Calu3 (cell line): ENCODE results near the gene IL17RD. TPM values are rescaled to one million over a fixed set of nuclear protein-coding genes. Genes with fewer than 3 reads are reported as not detected.

ENCODE experiments used
- BruUV-seq: library from RNA; stranded (reverse); fragments of 400-500 nt; replicated peaks from 2 replicates; lab custom pipeline; 2021; lab: Mats Ljungman, UMichigan
- CTCF ChIA-PET: fragments of 300-600 bp; sonication (Branson Sonifier 250); formaldehyde crosslinking; loops from one replicate; lab custom pipeline; 2022; ENCODE audit warnings: antibody characterized with exemption; lab: Charles Lee
- DNase-seq: peaks from one replicate; pipeline ENCODE4 v3.0.0; 2022
- H3K27ac Mint-ChIP-seq: one replicate; pipeline ENCODE4 v1.8.0; 2022; ENCODE audit warnings: mixed read lengths; ENCODE audit not compliant: unreplicated experiment
- H3K27me3 Mint-ChIP-seq: one replicate; pipeline ENCODE4 v1.8.0; 2022; ENCODE audit warnings: mixed read lengths; ENCODE audit not compliant: unreplicated experiment
- H3K36me3 Mint-ChIP-seq: one replicate; pipeline ENCODE4 v1.8.0; 2022; ENCODE audit warnings: mild to moderate bottlenecking, moderate library complexity, mixed read lengths; ENCODE audit not compliant: insufficient read depth, unreplicated experiment
- H3K4me1 Mint-ChIP-seq: one replicate; pipeline ENCODE4 v1.8.0; 2022; ENCODE audit warnings: mild to moderate bottlenecking, low read depth, mixed read lengths; ENCODE audit not compliant: unreplicated experiment
- H3K4me3 Mint-ChIP-seq: one replicate; pipeline ENCODE4 v1.8.0; 2022; ENCODE audit warnings: mild to moderate bottlenecking, low read depth, moderate library complexity, mixed read lengths; ENCODE audit not compliant: unreplicated experiment
- H3K9me3 Mint-ChIP-seq: one replicate; pipeline ENCODE4 v1.8.0; 2022; ENCODE audit warnings: low read depth, mixed read lengths; ENCODE audit not compliant: unreplicated experiment
- intact Hi-C: fragments of 100-400 bp; cut with micrococcal nuclease; formaldehyde crosslinking; loops from one replicate; pipeline ENCODE4 v1.10.0; 2022; ENCODE audit not compliant: unreplicated experiment
- total RNA-seq: library from RNA; stranded (reverse); gene quantifications from 2 replicates; pipeline ENCODE4 v1.2.3, GENCODE V29; 2022
- TF ChIP-seq, protein P1 (sequence below): fragments of 200-600 bp; IDR thresholded peaks from one replicate; pipeline ENCODE4 v1.8.0; 2022; ENCODE audit warnings: antibody characterized with exemption; ENCODE audit not compliant: unreplicated experiment

The IL17RD gene
- total RNA-seq, 1 experiment from 2014 or later, result 2.2 TPM

DNA sequence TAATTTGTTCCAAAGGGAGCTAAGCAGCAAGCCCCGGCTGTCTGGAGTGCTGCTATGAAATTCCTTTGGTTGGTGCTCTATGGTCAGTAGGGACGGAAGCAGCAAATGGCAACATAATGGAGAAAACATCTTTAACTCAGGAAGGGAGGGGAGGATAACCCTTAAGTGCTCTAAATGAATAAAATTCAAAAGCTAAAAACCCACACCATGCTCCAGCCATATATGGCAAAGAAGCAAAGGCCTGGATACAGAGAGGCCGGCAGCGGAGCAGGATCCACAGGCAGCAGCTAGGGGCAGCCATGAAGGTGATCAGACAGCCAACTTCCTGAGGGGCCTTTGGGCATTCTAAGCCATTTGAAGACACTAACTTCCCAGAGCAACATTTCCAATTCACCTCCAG is 38.9 kb downstream of the IL17RD start:
- no peak overlapping the region for H3K4me3 Mint-ChIP-seq
- H3K4me1 Mint-ChIP-seq, result no peaks in the 10 kb centered on the region
- BruUV-seq, result no TSS peak
- no peak for DNase-seq
- no peaks in the 10 kb centered on the region for H3K36me3 Mint-ChIP-seq
- TF ChIP-seq, protein P1, sequence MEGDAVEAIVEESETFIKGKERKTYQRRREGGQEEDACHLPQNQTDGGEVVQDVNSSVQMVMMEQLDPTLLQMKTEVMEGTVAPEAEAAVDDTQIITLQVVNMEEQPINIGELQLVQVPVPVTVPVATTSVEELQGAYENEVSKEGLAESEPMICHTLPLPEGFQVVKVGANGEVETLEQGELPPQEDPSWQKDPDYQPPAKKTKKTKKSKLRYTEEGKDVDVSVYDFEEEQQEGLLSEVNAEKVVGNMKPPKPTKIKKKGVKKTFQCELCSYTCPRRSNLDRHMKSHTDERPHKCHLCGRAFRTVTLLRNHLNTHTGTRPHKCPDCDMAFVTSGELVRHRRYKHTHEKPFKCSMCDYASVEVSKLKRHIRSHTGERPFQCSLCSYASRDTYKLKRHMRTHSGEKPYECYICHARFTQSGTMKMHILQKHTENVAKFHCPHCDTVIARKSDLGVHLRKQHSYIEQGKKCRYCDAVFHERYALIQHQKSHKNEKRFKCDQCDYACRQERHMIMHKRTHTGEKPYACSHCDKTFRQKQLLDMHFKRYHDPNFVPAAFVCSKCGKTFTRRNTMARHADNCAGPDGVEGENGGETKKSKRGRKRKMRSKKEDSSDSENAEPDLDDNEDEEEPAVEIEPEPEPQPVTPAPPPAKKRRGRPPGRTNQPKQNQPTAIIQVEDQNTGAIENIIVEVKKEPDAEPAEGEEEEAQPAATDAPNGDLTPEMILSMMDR, result no peak
- intact Hi-C loops, result no loop called here
- no peak overlapping the region for H3K27ac Mint-ChIP-seq
- no peaks in the 10 kb centered on the region for H3K9me3 Mint-ChIP-seq
- peaks cover 23% of the 10 kb centered on the region for H3K27me3 Mint-ChIP-seq
- CTCF ChIA-PET, result interaction anchor here (0.6 to 0.7 kb wide), 2 partner anchors 9 to 10 kb away, joined by 3 to 4 read pairs; no protein-coding TSS in a partner anchor

DNA sequence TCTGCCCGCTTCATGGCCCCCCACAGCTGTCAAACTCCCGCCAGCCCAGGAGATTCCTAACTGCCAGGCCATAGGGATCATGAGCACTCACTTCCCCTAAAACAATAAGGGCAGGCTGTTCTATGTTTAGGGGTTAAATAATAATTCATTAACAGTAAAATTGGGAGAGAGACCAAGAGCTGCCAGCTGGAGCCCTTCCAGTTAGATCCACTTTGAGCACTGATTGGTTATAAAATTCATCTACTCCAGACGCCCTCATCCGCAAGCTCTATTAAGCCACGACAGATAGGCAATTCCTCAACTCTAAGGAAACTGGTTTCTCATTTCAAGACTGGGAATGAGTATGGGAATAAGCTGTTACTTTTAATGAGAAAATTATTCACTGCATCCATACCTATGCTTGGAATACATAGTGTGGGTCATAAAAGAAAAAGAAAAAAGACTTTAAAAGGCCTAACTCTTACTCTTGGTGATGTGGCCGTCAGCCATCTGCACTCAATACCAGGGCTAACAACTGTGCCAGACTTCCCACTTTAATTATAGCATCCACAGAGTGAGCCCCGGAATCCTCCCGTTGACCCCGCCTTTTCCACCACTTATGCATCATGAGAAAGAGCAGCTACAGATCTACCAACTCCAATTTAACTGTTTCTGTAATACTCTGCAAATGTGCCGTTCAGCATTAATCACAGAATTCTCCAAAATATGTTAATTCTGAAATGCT is 44.5 kb downstream of the IL17RD start:
- intact Hi-C loops, result no loop called here
- Mint-ChIP-seq H3K4me1 (no peaks in the 10 kb centered on the region), H3K4me3 (no peak overlapping the region), H3K9me3 (no peaks in the 10 kb centered on the region), H3K27ac (no peak overlapping the region), H3K36me3 (no peaks in the 10 kb centered on the region), H3K27me3 (peaks cover 33% of the 10 kb centered on the region)
- BruUV-seq, result no TSS peak
- TF ChIP-seq, protein P1, result no peak
- DNase-seq, result no peak
- CTCF ChIA-PET, result no interaction called here

DNA sequence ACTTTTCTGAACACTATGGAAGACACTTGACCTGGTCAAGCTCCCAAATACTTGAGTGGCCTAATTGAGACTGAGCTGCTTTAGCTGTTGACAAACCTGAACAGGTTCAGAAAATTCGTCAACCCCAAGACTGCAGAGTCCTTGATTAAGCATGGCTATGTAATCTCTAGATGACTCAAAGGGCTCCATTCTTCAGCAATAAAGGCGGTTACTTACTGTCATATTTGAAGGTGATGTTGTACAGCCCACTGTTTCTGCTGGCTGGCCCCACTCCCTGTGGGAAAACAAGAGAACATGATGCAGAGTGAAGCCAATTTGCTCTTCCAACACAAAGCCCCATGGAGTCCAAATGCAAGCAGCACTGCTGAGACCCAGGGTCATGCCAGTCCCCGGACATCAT is 45.1 kb downstream of the IL17RD start:
- DNase-seq, result no peak
- Mint-ChIP-seq H3K9me3 (no peaks in the 10 kb centered on the region), H3K36me3 (no peaks in the 10 kb centered on the region), H3K27ac (no peak overlapping the region), H3K4me1 (no peaks in the 10 kb centered on the region), H3K4me3 (no peak overlapping the region), H3K27me3 (peaks cover 33% of the 10 kb centered on the region)
- TF ChIP-seq, protein P1, result no peak
- CTCF ChIA-PET, result no interaction called here
- intact Hi-C loops, result no loop called here
- no TSS peak for BruUV-seq

DNA sequence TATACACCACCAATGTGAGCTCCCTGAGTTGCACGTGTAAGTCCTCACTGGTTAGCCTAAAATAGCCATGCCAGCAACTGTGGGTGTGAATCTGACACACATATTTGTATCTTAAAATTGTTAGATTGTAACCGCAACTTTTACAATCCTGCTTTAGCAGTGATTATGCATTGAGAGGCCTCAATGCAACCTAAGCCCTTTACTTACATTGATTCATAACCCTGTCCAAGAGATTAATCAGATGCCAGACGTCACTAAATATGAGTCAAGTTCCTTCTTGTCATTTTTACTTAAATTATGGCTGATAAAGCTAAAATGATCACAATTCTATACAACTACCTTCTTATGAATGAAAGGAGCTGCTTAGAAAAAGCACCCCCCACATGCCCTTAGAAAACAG is 46.9 kb downstream of the IL17RD start:
- H3K27ac Mint-ChIP-seq, result no peak overlapping the region
- CTCF ChIA-PET, result interaction anchor here (1.1 kb wide), 1 partner anchor 8 kb away, joined by 3 read pairs; no protein-coding TSS in a partner anchor
- H3K4me1 Mint-ChIP-seq, result no peaks in the 10 kb centered on the region
- intact Hi-C loops, result no loop called here
- H3K36me3 Mint-ChIP-seq, result no peaks in the 10 kb centered on the region
- peaks cover 26% of the 10 kb centered on the region for H3K27me3 Mint-ChIP-seq
- TF ChIP-seq, protein P1, result no peak
- H3K4me3 Mint-ChIP-seq, result no peak overlapping the region
- H3K9me3 Mint-ChIP-seq, result no peaks in the 10 kb centered on the region
- no TSS peak for BruUV-seq
- DNase-seq, result no peak
